Cardiac atrium fibroblast (primary cell): ENCODE results near the gene ALDH1A3. TPM values are rescaled to one million over a fixed set of nuclear protein-coding genes. Genes with fewer than 3 reads are reported as not detected.

Experiments used
- total RNA-seq: library from RNA; depleted of rRNA; stranded (reverse); fragments of >200 nt; gene quantifications from 2 replicates; pipeline ENCODE4 v1.2.3, GENCODE V29; 2015

The ALDH1A3 gene
- 23.1 and 53.0 TPM in 2 replicates for total RNA-seq

GRCh38 chr15:100879464-100880138 is at the start of gene ALDH1A3:
Gene ALDH1A3 (plus strand): TSS chr15:100879831. CDS start chr15:100879908, 77 bp downstream.

GRCh38 chr15:100918690-100919480 is 39.3 kb downstream of the ALDH1A3 start, which contains the start of gene LRRK1:
Gene LRRK1 (plus strand): TSS chr15:100919357. CDS start chr15:100924633, 5,276 bp downstream.

Other genes with a start within 250 kb of the ALDH1A3 start
- 11.2 and 13.0 TPM in 2 replicates for gene LRRK1, start 39.5 kb downstream of the ALDH1A3 start, total RNA-seq